ENCODE data around the gene GRIK4.

- TF ChIP-seq CTCF (IDR thresholded peaks at IDR 0.05) (no peak), POLR2A (IDR thresholded peaks at IDR 0.05) (no peak)
These were observed 355.5 kb downstream of the GRIK4 start for GRCh38 chr11:120867024-120867423.
